GM18526 (cell line): ENCODE measurements around the gene CCK.

ENCODE experiments used
- POLR2A ChIP-seq: IDR thresholded peaks from 3 replicates; pipeline ENCODE4 v1.6.1; 2011; ENCODE audit not compliant: insufficient read length; ENCODE audit errors: extremely low read depth

The CCK gene

GRCh38 chr3:42216302-42216701, 49.7 kb downstream of the CCK start:
- TF ChIP-seq POLR2A: no peak

GRCh38 chr3:42214565-42215283, 51.3 kb downstream of the CCK start:
- no peak for TF ChIP-seq POLR2A

- TF ChIP-seq POLR2A: no peak
These were observed 51.9 kb downstream of the CCK start for GRCh38 chr3:42214064-42214463.

- TF ChIP-seq POLR2A: no peak
These were observed 52.6 kb downstream of the CCK start for GRCh38 chr3:42213417-42213816.

GRCh38 chr3:42210726-42211125, 55.3 kb downstream of the CCK start:
- no peak for TF ChIP-seq POLR2A

- no peak for TF ChIP-seq POLR2A
These were observed 56.1 kb downstream of the CCK start for GRCh38 chr3:42209917-42210316.
